Umbilical cord (tissue), 2 donors: ENCODE results near the gene ZDHHC13. TPM values are rescaled to one million over a fixed set of nuclear protein-coding genes. Genes with fewer than 3 reads are reported as not detected.
"Not testable (repeated sequence)": the region's sequence is repeated elsewhere in the genome, so short reads cannot be mapped to it uniquely, and the experiment has no call there.

Experiments
- DNase-seq: peaks from one replicate; pipeline ENCODE4 v3.0.0-alpha.2; 2015; ENCODE audit warnings: low spot score
- total RNA-seq: library from RNA; depleted of rRNA; stranded (reverse); fragments of >200 nt; gene quantifications from one replicate; pipeline ENCODE4 v1.2.3, GENCODE V29; 2014; ENCODE audit warnings: low replicate concordance; ENCODE audit not compliant: insufficient read depth

ZDHHC13 gene
- total RNA-seq, 1 donor from 2014 or later: 13.5 TPM

GRCh38 chr11:19100885-19101284 lies 16.1 kb upstream of the ZDHHC13 start:
- DNase-seq: no peak

GRCh38 chr11:19101796-19102520 lies 15.0 kb upstream of the ZDHHC13 start:
- DNase-seq: no peak

DNA sequence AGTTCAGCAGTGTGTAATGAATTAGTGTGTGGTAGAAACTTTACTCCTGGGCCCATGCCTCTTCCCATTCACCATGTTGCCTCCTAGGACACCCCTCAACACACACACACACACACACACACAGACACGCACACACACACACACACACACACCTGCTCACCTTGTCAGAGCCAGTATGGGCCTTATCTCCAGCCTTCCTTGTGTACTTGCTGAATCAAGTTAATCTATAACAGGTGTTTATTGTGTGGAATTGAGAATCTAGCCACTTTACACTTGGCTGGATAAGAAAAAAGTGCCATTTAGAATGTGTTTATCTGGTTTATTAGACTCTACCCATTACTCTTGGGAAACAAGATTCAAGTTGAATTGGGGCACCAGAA lies 14.5 kb upstream of the ZDHHC13 start:
- no peak for DNase-seq

GRCh38 chr11:19105011-19105410 lies 12.0 kb upstream of the ZDHHC13 start:
- DNase-seq: no peak

- no peak for DNase-seq
These were observed 9.8 kb upstream of the ZDHHC13 start for GRCh38 chr11:19107125-19107524.

DNA sequence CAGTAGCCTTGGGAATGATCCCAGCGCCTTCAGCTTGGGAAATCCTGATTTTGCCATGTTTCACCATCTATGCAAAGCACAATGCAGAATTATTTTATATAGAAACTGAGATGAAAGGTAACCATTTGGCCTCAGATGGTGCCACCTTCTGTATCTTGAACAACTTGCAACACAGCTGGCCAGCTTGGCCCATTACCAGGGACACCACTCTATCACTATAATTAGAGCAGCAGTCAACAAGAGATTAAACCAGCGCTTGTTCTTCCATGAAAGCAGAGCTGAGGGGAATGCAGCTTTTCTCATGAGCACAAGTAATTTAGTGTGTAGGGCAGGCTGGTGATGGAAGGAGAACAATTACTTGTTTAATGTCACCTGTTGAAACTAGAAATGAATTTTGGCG lies 6.7 kb upstream of the ZDHHC13 start:
- DNase-seq: no peak

DNA sequence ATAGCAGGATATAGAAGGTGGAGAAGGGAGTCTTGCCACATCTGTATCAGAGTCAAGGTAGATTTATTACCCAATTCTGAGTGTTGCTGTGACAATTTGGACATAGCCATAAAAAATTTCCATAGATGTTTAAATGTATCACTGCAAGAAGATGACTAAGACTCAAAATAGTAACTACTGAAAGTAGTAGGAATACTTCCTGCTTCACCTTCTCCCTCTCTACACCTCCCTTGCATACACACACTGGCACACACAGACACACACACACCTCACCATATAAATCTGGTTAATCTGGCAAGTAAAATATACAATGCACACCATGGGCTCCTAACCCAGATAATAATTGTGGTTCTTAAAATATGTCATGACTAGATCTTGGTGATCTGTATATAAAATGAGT lies 5.2 kb upstream of the ZDHHC13 start:
- DNase-seq: no peak

DNA sequence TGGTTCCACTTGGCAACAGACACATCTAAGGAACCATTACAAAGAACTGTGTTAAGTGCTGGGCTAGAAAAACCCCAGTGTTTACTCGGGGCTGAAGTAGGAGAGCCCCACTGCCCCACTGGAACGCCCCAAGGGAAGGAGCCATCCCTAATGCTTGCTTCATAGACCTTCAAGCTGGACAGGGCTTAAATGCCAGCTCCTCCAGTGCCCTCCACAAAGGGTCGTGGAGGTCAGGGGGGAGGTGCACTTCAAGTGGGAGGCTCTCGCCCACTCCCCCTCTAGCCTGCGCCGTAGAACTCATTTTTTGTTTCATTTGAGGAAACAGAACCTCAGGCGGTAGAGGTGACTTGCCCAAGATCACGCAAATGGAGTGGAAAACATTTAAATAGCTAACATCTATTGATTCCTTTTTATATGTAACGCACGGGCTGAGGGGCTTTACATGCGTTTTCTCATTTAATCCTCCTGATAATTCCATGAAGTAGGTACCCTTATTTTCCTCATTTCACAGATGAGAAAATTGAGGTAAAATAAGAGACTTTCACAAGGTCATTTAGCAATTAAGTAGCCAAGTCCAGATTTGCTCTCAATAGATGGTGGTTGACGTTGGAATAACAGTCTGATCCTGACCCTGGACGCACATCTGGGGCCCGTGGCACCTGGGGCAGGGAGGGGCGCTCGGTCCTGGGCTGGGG lies 545 bp upstream of the ZDHHC13 start:
- no peak for DNase-seq

- no peak for DNase-seq
These were observed 761 bp downstream of the ZDHHC13 start for GRCh38 chr11:19117760-19118097.

GRCh38 chr11:19121646-19122045 lies 4.7 kb downstream of the ZDHHC13 start:
- no peak for DNase-seq

DNA sequence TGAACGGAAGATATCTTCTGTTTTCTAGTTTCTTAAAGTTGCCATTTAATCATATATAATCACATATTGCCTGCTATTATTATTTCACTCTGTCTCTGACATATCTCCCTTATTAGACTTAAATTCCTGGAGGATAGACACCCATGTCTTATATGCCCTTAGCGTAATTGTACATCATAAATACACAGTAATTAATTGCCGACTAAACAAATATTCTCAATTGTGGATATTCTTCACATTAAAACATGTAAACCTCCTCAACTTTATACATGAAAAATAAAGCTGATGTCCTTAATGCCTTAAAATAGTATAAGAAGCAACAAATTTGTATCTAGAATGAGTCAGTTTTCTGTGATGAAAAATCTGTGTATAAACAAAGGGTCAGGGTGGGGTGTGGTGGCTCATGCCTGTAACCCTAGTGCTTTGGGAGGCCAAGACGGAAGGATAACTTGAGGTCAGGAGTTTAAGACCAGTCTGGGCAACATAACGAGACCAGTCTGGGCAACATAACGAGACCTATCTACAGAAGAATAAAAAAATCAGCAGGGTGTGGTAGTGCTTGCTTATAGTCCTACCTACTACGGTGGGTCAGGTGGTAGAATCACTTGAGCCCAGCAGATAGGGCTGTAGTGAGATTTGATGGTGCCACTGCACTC lies 6.1 kb downstream of the ZDHHC13 start:
- no peak for DNase-seq

DNA sequence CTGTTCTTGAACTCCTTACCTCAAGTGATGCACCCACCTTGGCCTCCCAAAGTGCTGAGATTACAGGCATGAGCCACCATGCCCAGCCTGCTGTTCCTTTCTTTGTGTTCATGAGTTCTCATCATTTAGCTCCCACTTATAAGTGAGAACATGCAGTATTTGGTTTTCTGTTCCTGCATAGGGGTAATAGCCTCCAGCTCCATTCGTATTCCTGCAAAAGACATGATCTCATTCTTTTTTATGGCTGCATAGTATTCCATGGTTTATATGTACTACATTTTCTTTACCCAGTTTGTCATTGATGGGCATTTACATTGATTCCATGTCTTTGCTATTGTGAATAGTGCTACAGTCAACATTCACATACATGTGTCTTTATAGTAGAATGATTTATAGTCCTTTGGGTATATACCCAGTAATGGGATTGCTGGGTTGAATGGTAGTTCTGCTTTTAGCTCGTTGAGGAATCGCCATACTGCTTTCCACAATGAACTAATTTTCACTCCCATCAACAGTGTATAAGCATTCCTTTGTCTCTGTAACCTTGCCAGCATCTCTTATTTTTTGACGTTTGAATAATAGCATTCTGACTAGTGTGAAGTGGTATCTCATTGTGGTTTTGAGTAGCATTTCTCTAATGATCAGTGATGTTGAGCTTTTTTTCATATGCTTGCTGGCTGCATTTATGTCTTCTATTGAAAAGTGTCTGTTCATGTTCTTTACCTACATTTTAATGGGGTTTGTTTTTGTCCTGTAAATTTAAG lies 9.8 kb downstream of the ZDHHC13 start:
- DNase-seq: not testable (repeated sequence)

DNA sequence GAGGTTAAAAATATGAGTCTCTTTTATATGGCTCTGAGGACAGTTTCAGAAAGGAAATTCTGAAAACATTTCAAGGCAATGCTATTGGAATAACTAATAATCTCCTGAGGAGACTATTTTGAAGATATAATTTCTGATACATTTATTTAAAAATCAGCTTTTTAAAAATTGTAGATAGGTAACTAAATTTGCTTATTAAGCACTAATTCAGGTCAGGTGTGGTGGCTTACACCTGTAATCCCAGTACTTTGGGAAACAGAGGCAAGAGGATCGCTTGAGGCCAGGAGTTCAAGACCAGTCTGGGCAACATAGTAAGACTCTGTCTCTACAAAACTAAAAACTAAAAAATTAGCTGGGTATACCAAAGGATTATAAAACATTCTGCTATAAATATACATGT lies 17.0 kb downstream of the ZDHHC13 start:
- no peak for DNase-seq

GRCh38 chr11:19136884-19137283 lies 19.9 kb downstream of the ZDHHC13 start:
- not testable (repeated sequence) for DNase-seq

DNA sequence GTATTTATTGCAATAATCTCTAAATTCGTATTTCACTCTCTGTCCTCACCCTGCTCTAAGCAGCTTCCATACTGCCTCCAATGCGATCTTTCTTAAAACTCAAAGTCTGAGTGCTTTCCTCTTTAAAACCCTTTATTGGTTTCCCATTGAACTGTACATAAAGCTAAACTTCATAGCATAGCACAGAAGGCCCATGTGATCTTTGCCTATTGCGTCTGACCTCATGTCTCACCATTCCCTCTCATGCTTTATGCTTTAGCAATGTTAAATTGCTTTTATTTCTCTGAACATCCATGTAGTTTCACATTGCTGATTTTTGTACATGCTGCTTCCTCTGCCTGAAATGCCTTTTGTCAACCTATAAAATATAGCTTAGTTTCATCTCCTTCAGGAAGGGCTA lies 28.4 kb downstream of the ZDHHC13 start:
- no peak for DNase-seq

- no peak for DNase-seq
These were observed 39.9 kb downstream of the ZDHHC13 start for GRCh38 chr11:19156892-19157291.

DNA sequence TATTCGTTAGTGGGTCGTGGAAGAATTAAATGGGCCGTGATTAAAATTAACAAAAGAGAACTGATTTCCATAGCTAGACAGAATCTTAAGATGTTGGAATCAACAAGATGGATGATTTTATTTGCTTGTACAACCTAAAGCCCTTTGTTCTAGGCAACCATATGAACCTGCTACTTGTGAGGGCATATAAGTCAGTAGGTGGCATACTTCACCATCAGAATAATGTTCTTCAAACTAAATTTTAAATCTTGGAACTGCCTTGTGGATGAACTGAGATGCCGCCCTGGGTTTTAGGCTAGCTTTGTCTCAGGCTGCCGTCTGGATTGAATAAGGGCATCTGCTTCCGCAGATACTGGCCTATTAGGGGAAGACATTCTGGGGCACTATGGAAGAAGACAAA lies 43.9 kb downstream of the ZDHHC13 start:
- DNase-seq: no peak

GRCh38 chr11:19161651-19162050 lies 44.7 kb downstream of the ZDHHC13 start:
- DNase-seq: no peak

- no peak for DNase-seq
These were observed 46.1 kb downstream of the ZDHHC13 start for GRCh38 chr11:19162951-19163505.

GRCh38 chr11:19163617-19164016 lies 46.6 kb downstream of the ZDHHC13 start:
- DNase-seq: no peak

DNA sequence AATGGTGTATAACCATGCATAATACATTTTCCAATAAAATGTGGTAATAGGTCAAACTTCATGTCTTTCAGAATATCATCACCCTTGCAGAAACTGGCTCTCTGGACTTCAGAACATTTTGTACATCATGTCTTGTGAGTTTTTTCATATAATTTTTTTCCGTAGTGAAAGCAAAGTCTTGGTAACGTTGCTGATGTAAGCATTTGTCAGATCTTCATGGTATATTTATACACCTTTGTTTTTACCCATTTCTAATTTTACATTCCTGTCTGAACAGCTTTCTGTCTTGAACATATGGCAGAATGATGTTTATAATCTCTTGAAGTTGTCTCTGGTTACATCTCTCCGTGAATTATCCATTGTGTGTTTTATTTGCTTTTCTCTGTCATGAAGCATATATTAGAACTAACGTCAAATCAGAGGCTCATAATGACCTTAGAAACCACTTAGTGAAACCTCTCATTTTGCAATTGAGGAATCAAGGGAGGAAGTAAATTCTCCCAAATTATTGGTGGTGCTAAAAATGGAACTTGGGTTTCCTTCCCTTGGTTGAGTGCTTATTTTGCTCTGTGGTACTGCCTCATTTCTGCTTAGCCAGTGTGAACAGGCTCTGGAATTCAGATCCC lies 47.4 kb downstream of the ZDHHC13 start:
- DNase-seq: no peak
